Tibial nerve (tissue), 4 donors: ENCODE data around the gene KSR2. TPM values are rescaled to one million over a fixed set of nuclear protein-coding genes. Genes with fewer than 3 reads are reported as not detected.

Experiments used
- DNase-seq, 2 donors: peaks; one replicate each; pipeline ENCODE4 v3.0.0-alpha.2; 2019; ENCODE audit warnings: low spot score in 2 of 2
- H3K27ac ChIP-seq, 4 donors: fragments of 200-600 bp; sonication (generic) in 3 of 4; one replicate each; pipeline ENCODE4 v1.5.1; 2017 to 2019; ENCODE audit warnings: mild to moderate bottlenecking in 1 of 4
- H3K27me3 ChIP-seq, 2 donors: fragments of 200-600 bp; sonication (generic) in 1 of 2; one replicate each; pipeline versions ENCODE4 v1.5.1 to v1.6.0; 2017 to 2019
- H3K36me3 ChIP-seq, 3 donors: fragments of 200-600 bp; sonication (generic); one replicate each; pipeline ENCODE4 v1.5.1; 2018 to 2019
- H3K4me1 ChIP-seq, 4 donors: fragments of 200-600 bp; sonication (generic) in 3 of 4; one replicate each; pipeline ENCODE4 v1.5.1; 2017 to 2019
- H3K4me3 ChIP-seq, 4 donors: fragments of 200-600 bp; sonication (generic) in 3 of 4; one replicate each; pipeline ENCODE4 v1.5.1; 2017 to 2019; ENCODE audit warnings: mild to moderate bottlenecking in 1 of 4, moderate library complexity in 1 of 4
- H3K9me3 ChIP-seq, 4 donors: fragments of 200-600 bp; sonication (generic) in 3 of 4; one replicate each; pipeline ENCODE4 v1.5.1; 2017 to 2019
- EP300 ChIP-seq, 2 donors: sonication (generic); formaldehyde crosslinking; IDR thresholded peaks; one replicate each; pipeline ENCODE4 v1.6.1; 2017; ENCODE audit warnings: antibody characterized with exemption in 2 of 2, mild to moderate bottlenecking in 1 of 2
- POLR2A ChIP-seq, 2 donors: fragments of 450-650 bp; IDR thresholded peaks; one replicate each; pipeline ENCODE4 v1.6.1; 2017; ENCODE audit warnings: antibody characterized with exemption in 2 of 2, mild to moderate bottlenecking in 2 of 2, moderate library complexity in 2 of 2
- WGBS, 2 donors: methylation state at CpG; one replicate each; pipeline ENCODE4 v1.1.5; 2018; 5-methylcytosine and 5-hydroxymethylcytosine counted together
- total RNA-seq, 4 donors: library from RNA; depleted of rRNA; stranded (reverse); fragments of >200 nt; gene quantifications; one replicate each; pipeline ENCODE4 v1.1.0, GENCODE V29; 2016
- TF ChIP-seq, protein P1 (sequence below), 5 experiments: fragments of 200-600 bp in 3 of 5; fragments of 450-650 bp in 2 of 5; sonication (generic) in 3 of 5; IDR thresholded peaks; one replicate each; pipeline ENCODE4 v1.5.1; 2016 to 2019; ENCODE audit warnings: antibody characterized with exemption in 5 of 5, mild to moderate bottlenecking in 3 of 5, moderate library complexity in 2 of 5

Gene KSR2
- total RNA-seq, 4 donors from 2014 or later = under 0.01 TPM; not detected in 3

DNA sequence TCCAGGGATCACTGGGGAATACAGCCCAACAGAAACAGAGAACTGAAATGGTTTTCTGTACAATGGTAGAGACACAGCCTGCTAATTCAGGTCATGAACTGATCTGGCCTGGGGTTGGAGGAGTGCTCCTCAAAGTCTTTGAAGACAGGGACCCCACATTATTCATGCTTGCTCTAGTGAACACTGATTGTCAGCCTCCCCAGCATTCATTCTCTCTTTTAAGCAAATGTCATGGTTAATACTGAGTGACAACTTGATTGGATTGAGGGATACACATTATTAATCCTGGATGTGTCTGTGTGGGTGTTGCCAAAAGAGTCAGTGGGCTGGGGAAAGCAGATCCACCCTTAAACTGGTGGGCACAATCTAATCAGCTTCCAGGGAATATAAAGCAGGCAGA, 319.0 kb downstream of the KSR2 start:
- no peaks in the 10 kb centered on the region for H3K36me3 ChIP-seq
- H3K4me3 ChIP-seq = no peak overlapping the region
- no peaks in the 10 kb centered on the region for H3K4me1 ChIP-seq
- no peak for DNase-seq
- no peak overlapping the region for H3K27ac ChIP-seq
- peaks cover 0 to 24% (median 0%) of the 10 kb centered on the region in 4 donors for H3K9me3 ChIP-seq
- H3K27me3 ChIP-seq = peaks cover 0 to 6% of the 10 kb centered on the region in 2 donors
- TF ChIP-seq EP300 (IDR thresholded peaks at IDR 0.05) (no peak), POLR2A (IDR thresholded peaks at IDR 0.05) (no peak)
- TF ChIP-seq, protein P1, sequence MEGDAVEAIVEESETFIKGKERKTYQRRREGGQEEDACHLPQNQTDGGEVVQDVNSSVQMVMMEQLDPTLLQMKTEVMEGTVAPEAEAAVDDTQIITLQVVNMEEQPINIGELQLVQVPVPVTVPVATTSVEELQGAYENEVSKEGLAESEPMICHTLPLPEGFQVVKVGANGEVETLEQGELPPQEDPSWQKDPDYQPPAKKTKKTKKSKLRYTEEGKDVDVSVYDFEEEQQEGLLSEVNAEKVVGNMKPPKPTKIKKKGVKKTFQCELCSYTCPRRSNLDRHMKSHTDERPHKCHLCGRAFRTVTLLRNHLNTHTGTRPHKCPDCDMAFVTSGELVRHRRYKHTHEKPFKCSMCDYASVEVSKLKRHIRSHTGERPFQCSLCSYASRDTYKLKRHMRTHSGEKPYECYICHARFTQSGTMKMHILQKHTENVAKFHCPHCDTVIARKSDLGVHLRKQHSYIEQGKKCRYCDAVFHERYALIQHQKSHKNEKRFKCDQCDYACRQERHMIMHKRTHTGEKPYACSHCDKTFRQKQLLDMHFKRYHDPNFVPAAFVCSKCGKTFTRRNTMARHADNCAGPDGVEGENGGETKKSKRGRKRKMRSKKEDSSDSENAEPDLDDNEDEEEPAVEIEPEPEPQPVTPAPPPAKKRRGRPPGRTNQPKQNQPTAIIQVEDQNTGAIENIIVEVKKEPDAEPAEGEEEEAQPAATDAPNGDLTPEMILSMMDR (IDR thresholded peaks at IDR 0.05) = no peak

DNA sequence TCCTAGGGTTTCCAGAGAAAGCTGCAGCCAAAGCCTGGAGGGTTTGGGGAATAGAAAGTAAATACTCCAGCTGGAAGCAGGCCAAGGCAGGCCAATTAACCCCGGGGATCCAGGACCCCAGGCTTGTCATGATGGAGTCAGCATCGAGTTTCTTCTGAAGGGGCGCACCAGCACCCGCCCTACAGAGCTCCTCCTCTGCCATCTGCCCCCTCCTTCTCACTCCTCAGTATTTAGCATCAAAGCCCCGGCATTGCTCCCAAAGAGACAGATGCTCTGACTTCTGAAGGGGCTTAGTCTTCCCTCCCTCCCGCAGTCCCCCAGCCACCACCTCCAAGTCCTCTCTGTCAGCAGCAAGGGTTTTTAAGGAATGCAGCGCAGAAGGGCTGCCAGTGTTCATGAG, 322.3 kb downstream of the KSR2 start:
- Histone ChIP-seq H3K4me1 (no peaks in the 10 kb centered on the region), H3K4me3 (no peak overlapping the region), H3K27ac (peak overlapping the region in 1 of 4 donors; percentile 23), H3K36me3 (no peaks in the 10 kb centered on the region), H3K9me3 (peaks cover 0 to 11% (median 0%) of the 10 kb centered on the region in 4 donors), H3K27me3 (peaks cover 0 to 6% of the 10 kb centered on the region in 2 donors)
- TF ChIP-seq EP300 (IDR thresholded peaks at IDR 0.05) = no peak
- no peak for TF ChIP-seq POLR2A (IDR thresholded peaks at IDR 0.05)
- TF ChIP-seq, protein P1 (IDR thresholded peaks at IDR 0.05) = no peak
- 17 to 20% methylated on average over 7 of the region's 7 CpGs for WGBS, 2 donors
- no peak for DNase-seq

DNA sequence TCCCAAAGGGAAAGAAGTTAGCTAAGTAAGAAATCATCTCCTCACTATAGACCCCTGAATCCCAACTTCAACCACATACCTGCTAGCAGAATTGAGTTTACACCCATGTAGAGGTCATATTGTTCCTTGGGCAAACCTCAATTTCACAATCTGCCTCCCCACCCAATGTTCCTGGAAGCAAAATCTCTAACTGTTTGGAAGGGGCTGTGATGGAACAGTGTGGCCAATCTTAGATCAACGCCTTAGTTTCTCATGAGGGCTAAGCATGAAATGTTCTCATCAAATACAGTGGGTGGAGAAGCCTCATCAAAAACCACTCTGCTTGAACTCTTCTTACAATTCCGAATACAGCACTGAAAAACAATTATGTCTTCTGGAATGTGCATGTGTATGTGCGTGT, 323.3 kb downstream of the KSR2 start:
- H3K4me1 ChIP-seq = no peaks in the 10 kb centered on the region
- peaks cover 0 to 6% of the 10 kb centered on the region in 2 donors for H3K27me3 ChIP-seq
- H3K9me3 ChIP-seq = peaks cover 0 to 1% (median 0%) of the 10 kb centered on the region in 4 donors
- H3K4me3 ChIP-seq = no peak overlapping the region
- TF ChIP-seq POLR2A (IDR thresholded peaks at IDR 0.05) = no peak
- TF ChIP-seq EP300 (IDR thresholded peaks at IDR 0.05) = peak in 1 of 2 donors; percentile 71
- TF ChIP-seq, protein P1 (IDR thresholded peaks at IDR 0.05) = no peak
- DNase-seq = peak in 1 of 2 donors; percentile 33
- H3K36me3 ChIP-seq = no peaks in the 10 kb centered on the region
- peak overlapping the region in 1 of 4 donors; percentile 63 for H3K27ac ChIP-seq
- 54 to 63% methylated on average over 3 of the region's 3 CpGs for WGBS, 2 donors

DNA sequence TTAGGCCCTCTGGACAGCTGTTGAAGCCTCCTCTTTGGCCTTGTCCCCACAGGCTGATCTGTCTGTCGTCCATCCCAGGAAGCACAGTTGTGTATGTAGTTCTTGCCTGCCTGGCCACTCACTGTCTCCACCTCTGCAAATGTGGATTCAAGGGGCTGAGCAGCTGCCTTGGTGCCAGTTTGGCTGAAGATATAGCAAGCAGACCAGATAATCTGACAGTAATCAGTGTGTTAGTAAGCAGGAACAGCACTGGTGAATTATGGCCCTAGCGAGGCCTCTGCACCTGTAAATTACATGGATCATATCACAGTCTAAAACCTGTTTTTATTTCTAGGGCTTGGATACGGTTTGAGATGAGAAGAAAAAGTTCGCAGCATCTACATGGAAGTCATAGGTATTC, 324.8 kb downstream of the KSR2 start:
- Histone ChIP-seq H3K36me3 (no peaks in the 10 kb centered on the region), H3K9me3 (no peaks in the 10 kb centered on the region), H3K27me3 (peaks cover 0 to 6% of the 10 kb centered on the region in 2 donors), H3K4me3 (no peak overlapping the region), H3K4me1 (no peaks in the 10 kb centered on the region), H3K27ac (no peak overlapping the region)
- TF ChIP-seq POLR2A (IDR thresholded peaks at IDR 0.05) (no peak), EP300 (IDR thresholded peaks at IDR 0.05) (no peak)
- TF ChIP-seq, protein P1 (IDR thresholded peaks at IDR 0.05) = no peak
- no peak for DNase-seq
- WGBS, 2 donors = 75 to 78% methylated on average over 4 of the region's 4 CpGs

DNA sequence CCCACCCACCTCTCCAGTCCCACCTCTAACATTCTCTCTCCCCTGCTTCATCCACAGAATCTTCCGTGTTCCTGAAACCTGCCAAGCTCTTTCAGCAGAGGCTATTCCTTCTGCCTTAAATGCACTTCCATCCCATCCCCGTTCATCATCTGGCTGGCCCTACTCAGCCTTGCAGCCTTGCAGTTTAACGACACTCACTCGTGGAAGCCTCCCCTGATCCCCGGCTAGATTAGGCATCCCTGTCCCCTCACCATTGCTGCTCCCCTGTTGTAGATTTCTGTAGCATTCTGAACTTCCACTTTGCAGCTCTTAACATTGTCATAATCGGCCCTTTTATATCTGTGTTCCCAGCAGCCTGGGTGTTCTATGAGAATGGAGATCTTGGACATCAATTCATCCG, 326.9 kb downstream of the KSR2 start:
- Histone ChIP-seq H3K36me3 (no peaks in the 10 kb centered on the region), H3K27me3 (peaks cover 0 to 6% of the 10 kb centered on the region in 2 donors), H3K4me3 (no peak overlapping the region), H3K4me1 (no peaks in the 10 kb centered on the region), H3K27ac (no peak overlapping the region), H3K9me3 (peaks cover 0 to 5% (median 0%) of the 10 kb centered on the region in 4 donors)
- WGBS, 2 donors = 73% methylated on average over 7 of the region's 7 CpGs
- no peak for DNase-seq
- no peak for TF ChIP-seq EP300 (IDR thresholded peaks at IDR 0.05)
- TF ChIP-seq, protein P1 (IDR thresholded peaks at IDR 0.05) = no peak
- TF ChIP-seq POLR2A (IDR thresholded peaks at IDR 0.05) = no peak
